Sigmoid colon (tissue), 4 donors: Measurements from ENCODE around the gene ESR2.

Source experiments
- CTCF ChIP-seq, 4 experiments: fragments of 450-650 bp in 3 of 4; fragments of 200-600 bp in 1 of 4; IDR thresholded peaks; one replicate each; pipeline ENCODE4 v1.5.1; 2016 to 2019; ENCODE audit warnings: antibody characterized with exemption in 4 of 4, mild to moderate bottlenecking in 3 of 4, moderate library complexity in 2 of 4
- EP300 ChIP-seq, 4 donors: sonication (generic); formaldehyde crosslinking; IDR thresholded peaks; one replicate each; pipeline ENCODE4 v1.6.1; 2017; ENCODE audit warnings: antibody characterized with exemption in 4 of 4

GRCh38 chr14:64281805-64282204, 12.4 kb downstream of the ESR2 start:
- TF ChIP-seq CTCF (IDR thresholded peaks at IDR 0.05) (no peak), EP300 (IDR thresholded peaks at IDR 0.05) (no peak)
